Activated B cell treated with CpG ODN at 0.5 μM for 24 hours (primary cell): Measurements from ENCODE around the gene MIOX. TPM values are rescaled to one million over a fixed set of nuclear protein-coding genes. Genes with fewer than 3 reads are reported as not detected.

Experiments
- ATAC-seq: fragments of 200-7000 bp; cut with Tn5 transposase; one replicate; pipeline ENCODE4 v1.10.0; 2021; ENCODE audit warnings: low read depth, mild to moderate bottlenecking, moderate library complexity
- CTCF ChIA-PET: fragments of 350-600 bp; sonication (Branson Sonifier 250); formaldehyde crosslinking; loops from one replicate; lab custom pipeline; 2021; ENCODE audit warnings: antibody characterized with exemption; lab: Charles Lee
- POLR2A ChIA-PET: fragments of 350-600 bp; sonication (Branson Sonifier 250); formaldehyde crosslinking; loops from one replicate; lab custom pipeline; 2021; ENCODE audit warnings: antibody characterized with exemption; lab: Charles Lee
- DNase-seq: peaks from one replicate; pipeline ENCODE4 v3.0.0; 2022
- H3K27ac Mint-ChIP-seq: one replicate; pipeline ENCODE4 v1.8.0; 2020; ENCODE audit warnings: mixed read lengths
- H3K27me3 Mint-ChIP-seq: one replicate; pipeline ENCODE4 v1.8.0; 2021; ENCODE audit warnings: mixed read lengths
- H3K36me3 Mint-ChIP-seq: one replicate; pipeline ENCODE4 v1.8.0; 2021; ENCODE audit warnings: low read depth, mixed read lengths
- H3K4me1 Mint-ChIP-seq: one replicate; pipeline ENCODE4 v1.8.0; 2021; ENCODE audit warnings: mixed read lengths
- H3K4me3 Mint-ChIP-seq: one replicate; pipeline ENCODE4 v1.8.0; 2020; ENCODE audit warnings: mild to moderate bottlenecking, mixed read lengths
- H3K9me3 Mint-ChIP-seq: one replicate; pipeline ENCODE4 v1.8.0; 2020; ENCODE audit warnings: mixed read lengths
- CTCF ChIP-seq: fragments of 200-600 bp; IDR thresholded peaks from one replicate; pipeline ENCODE4 v1.8.0; 2022; ENCODE audit warnings: antibody characterized with exemption, mild to moderate bottlenecking
- intact Hi-C: fragments of 100-400 bp; cut with micrococcal nuclease; formaldehyde crosslinking; loops from one replicate; pipeline ENCODE4 v1.15.1; 2024
- total RNA-seq: library from RNA; stranded (reverse); gene quantifications from 2 replicates; pipeline ENCODE4 v1.2.3, GENCODE V29; 2022

Gene MIOX
- total RNA-seq, 1 donor from 2014 or later: 0.22 TPM

GRCh38 chr22:50468626-50469025 is 18.0 kb upstream of the MIOX start:
- intact Hi-C loops: loop anchor here (1.0 to 2.0 kb wide), 4 partner anchors 18 to 278 kb away; partner anchors contain the start of gene CHKB
- TF ChIP-seq CTCF: no peak
- Mint-ChIP-seq H3K4me1 (peaks cover 63% of the 10 kb centered on the region), H3K27ac (peak overlapping the region; percentile 88), H3K36me3 (peaks cover 37% of the 10 kb centered on the region), H3K27me3 (no peaks in the 10 kb centered on the region), H3K4me3 (peak overlapping the region; percentile 68), H3K9me3 (no peaks in the 10 kb centered on the region)
- ATAC-seq (no peak), DNase-seq (no peak)
- POLR2A ChIA-PET: interaction anchor here (0.5 to 3.7 kb wide), 11 partner anchors 12 to 154 kb away, joined by 3 to 37 read pairs (median 6); partner anchors contain the start of genes ADM2 and SCO2
- CTCF ChIA-PET: interaction anchor here (2.1 to 2.5 kb wide), 2 partner anchors 29 to 152 kb away, joined by 9 to 12 read pairs; no protein-coding TSS in a partner anchor

DNA sequence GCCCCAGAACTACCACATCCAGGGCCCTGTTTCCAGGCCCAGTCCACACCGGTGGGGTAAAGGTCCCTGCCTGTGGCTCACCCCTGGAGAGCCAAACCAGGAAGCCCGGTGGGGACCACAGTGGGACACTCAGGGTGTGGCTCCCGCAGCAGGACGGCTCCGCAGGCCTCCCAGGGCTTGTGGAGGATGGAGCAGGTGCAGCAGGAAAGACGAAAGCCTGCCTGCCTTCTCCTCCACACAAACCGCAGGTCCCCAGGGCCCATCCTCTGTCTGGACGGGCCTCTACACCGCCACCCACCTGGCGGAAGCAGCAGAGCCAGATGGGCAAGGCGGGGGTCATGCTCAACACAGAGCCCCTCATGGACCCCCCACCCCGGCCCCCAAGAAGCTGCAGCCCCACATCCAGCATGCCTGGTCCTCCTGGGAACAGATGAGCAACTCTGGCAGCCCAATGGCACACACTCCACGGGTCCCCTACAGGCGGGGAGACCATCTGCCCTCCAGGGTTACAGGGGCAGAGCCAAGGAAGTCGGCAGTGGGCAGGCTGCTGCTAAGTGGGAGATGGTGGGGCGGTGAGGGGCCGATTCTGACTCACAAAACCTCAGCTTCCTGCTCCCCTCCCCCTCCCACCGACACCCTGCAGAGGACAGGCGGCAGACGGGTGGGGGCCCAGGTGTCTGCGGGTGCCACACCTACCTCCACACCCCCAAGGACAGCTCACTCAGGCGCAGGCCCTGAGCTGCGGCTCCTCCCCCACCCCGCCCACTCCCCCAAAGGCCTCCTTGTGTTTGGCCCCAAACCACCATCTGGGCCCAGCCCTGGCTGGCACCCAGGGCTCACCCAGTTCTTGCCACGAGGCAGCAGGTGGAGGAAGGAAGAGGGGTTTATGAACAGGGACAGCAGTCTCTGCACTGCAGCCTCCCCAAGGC is 17.0 kb upstream of the MIOX start:
- Mint-ChIP-seq H3K27me3 (no peaks in the 10 kb centered on the region), H3K9me3 (no peaks in the 10 kb centered on the region), H3K27ac (peak overlapping the region; percentile 88), H3K4me1 (peaks cover 69% of the 10 kb centered on the region), H3K36me3 (peaks cover 29% of the 10 kb centered on the region), H3K4me3 (peak overlapping the region; percentile 68)
- DNase-seq (peak; percentile 84), ATAC-seq (peak; percentile 81)
- no peak for TF ChIP-seq CTCF
- ChIA-PET POLR2A (interaction anchor here (0.5 to 3.7 kb wide), 28 partner anchors 11 to 464 kb away, joined by 3 to 37 read pairs (median 5); partner anchors contain the start of genes ADM2, CHKB, HDAC10 and LMF2), CTCF (interaction anchor here (0.7 to 2.5 kb wide), 6 partner anchors 10 to 151 kb away, joined by 3 to 12 read pairs (median 4); partner anchors contain the start of gene SCO2)
- intact Hi-C loops: loop anchor here (1.0 to 10.0 kb wide), 11 partner anchors 12 to 535 kb away; partner anchors contain the start of genes ADM2, CHKB, LMF2 and SCO2

- H3K4me3 Mint-ChIP-seq: peak overlapping the region; percentile 68
- H3K27me3 Mint-ChIP-seq: no peaks in the 10 kb centered on the region
- peak overlapping the region; percentile 88 for H3K27ac Mint-ChIP-seq
- intact Hi-C loops: loop anchor here (1.0 to 10.0 kb wide), 7 partner anchors 11 to 536 kb away; partner anchors contain the start of genes ADM2, LMF2, SCO2 and TUBGCP6
- H3K36me3 Mint-ChIP-seq: peaks cover 23% of the 10 kb centered on the region
- ATAC-seq: peak; percentile 9
- POLR2A ChIA-PET: interaction anchor here (0.5 to 3.7 kb wide), 21 partner anchors 10 to 632 kb away, joined by 3 to 37 read pairs (median 5); partner anchors contain the start of genes ADM2, CHKB, HDAC10 and LMF2
- H3K9me3 Mint-ChIP-seq: no peaks in the 10 kb centered on the region
- CTCF ChIA-PET: interaction anchor here (0.7 to 2.5 kb wide), 6 partner anchors 11 to 151 kb away, joined by 3 to 12 read pairs (median 4); partner anchors contain the start of gene SCO2
- peaks cover 72% of the 10 kb centered on the region for H3K4me1 Mint-ChIP-seq
- no peak for TF ChIP-seq CTCF
- DNase-seq: no peak
Observed at GRCh38 chr22:50470491-50470890, 16.2 kb upstream of the MIOX start.

DNA sequence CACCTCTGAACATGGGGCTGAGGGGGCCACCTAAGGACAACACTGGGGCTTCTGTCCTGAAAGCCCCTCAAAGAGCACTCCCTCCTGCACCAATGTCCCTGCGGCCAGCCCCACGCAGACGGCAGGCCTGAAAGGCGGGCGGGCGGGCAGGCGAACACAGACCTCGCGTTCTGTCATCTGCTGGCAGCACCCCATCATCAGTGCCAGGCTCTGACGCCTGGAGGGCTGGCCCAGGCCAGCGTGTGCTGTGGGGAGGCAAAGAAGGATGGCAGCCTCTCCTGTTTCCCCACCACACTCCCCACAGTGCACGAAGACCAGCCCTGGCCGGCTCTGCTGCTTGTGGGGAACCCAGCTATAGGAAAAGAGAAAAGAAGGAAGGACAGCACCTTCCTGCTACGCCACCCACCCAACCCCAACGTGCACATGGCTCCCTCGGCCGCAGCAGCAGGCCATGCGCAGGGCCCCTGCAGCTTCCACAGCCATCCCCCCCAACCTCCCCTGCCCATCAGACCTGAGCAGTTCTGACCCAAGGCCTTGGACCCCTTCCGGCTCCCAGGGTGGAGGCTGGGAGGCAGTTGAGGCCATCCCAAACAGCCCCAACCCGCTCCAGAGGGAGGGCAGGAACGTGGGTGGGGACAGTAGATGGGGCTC is 15.3 kb upstream of the MIOX start:
- peak overlapping the region; percentile 68 for H3K4me3 Mint-ChIP-seq
- no peak for TF ChIP-seq CTCF
- intact Hi-C loops: loop anchor here (5.0 to 10.0 kb wide), 4 partner anchors 69 to 537 kb away; partner anchors contain the start of gene TUBGCP6
- ChIA-PET CTCF (interaction anchor here (2.5 kb wide), 1 partner anchor 26 kb away, joined by 12 read pairs; no protein-coding TSS in a partner anchor), POLR2A (interaction anchor here (0.7 to 3.7 kb wide), 5 partner anchors 37 to 280 kb away, joined by 3 to 37 read pairs (median 11); partner anchors contain the start of genes CHKB, LMF2, NCAPH2 and SCO2)
- DNase-seq (no peak), ATAC-seq (no peak)
- peaks cover 74% of the 10 kb centered on the region for H3K4me1 Mint-ChIP-seq
- H3K27me3 Mint-ChIP-seq: no peaks in the 10 kb centered on the region
- H3K27ac Mint-ChIP-seq: peak overlapping the region; percentile 88
- H3K9me3 Mint-ChIP-seq: no peaks in the 10 kb centered on the region
- H3K36me3 Mint-ChIP-seq: peaks cover 16% of the 10 kb centered on the region
